Measurements from ENCODE around the gene SNRNP70.
"Not testable (repeated sequence)": the region's sequence is repeated elsewhere in the genome, so short reads cannot be mapped to it uniquely, and the experiment has no call there.

Gene SNRNP70

GRCh38 chr19:49085020-49085867 is at the start of gene SNRNP70:
Gene SNRNP70, plus strand, starts transcription at chr19:49085451. Its CDS starts 964 bp downstream, at chr19:49086415.
- peak; percentile 98 for DNase-seq

- peak in 1 of 2 donors; percentile 48 for DNase-seq
These were observed 48.4 kb upstream of the SNRNP70 start, which contains the start of gene CGB1 for GRCh38 chr19:49036815-49037214. Gene CGB1, minus strand, starts transcription at chr19:49036895. Its CDS starts 184 bp downstream, at chr19:49036711.

GRCh38 chr19:49038111-49038510 is 47.1 kb upstream of the SNRNP70 start:
- not testable (repeated sequence) for DNase-seq

GRCh38 chr19:49038557-49039276 is 46.5 kb upstream of the SNRNP70 start:
- not testable (repeated sequence) for DNase-seq

- DNase-seq = not testable (repeated sequence)
These were observed 45.5 kb upstream of the SNRNP70 start for GRCh38 chr19:49039736-49040135.

- no peak for DNase-seq
These were observed 43.1 kb upstream of the SNRNP70 start for GRCh38 chr19:49042177-49042576.

GRCh38 chr19:49042666-49043065 is 42.6 kb upstream of the SNRNP70 start:
- not testable (repeated sequence) for DNase-seq

GRCh38 chr19:49043548-49043947 is 41.7 kb upstream of the SNRNP70 start, which contains the start of gene CGB5:
Gene CGB5, plus strand, starts transcription at chr19:49043848. Its CDS starts 362 bp downstream, at chr19:49044210.
- not testable (repeated sequence) for DNase-seq

- not testable (repeated sequence) for DNase-seq
These were observed 36.2 kb upstream of the SNRNP70 start, which contains the start of gene CGB8 for GRCh38 chr19:49049011-49049410. Gene CGB8, minus strand, starts transcription at chr19:49049111. Its CDS starts 372 bp downstream, at chr19:49048739.

- DNase-seq = not testable (repeated sequence)
These were observed 35.4 kb upstream of the SNRNP70 start for GRCh38 chr19:49049834-49050233.

GRCh38 chr19:49050376-49051033 is 34.7 kb upstream of the SNRNP70 start:
- DNase-seq = not testable (repeated sequence)

- DNase-seq = peak; percentile 24 to 48
These were observed 28.9 kb upstream of the SNRNP70 start for GRCh38 chr19:49056101-49056901.

GRCh38 chr19:49056902-49057596 is 28.2 kb upstream of the SNRNP70 start:
- DNase-seq = peak in 1 of 2 donors; percentile 8

GRCh38 chr19:49057636-49058234 is 27.5 kb upstream of the SNRNP70 start, which contains the start of gene CGB7:
Gene CGB7, minus strand, starts transcription at chr19:49057749. Its CDS starts 2,374 bp downstream, at chr19:49055375.
- DNase-seq = peak; percentile 29 to 72

GRCh38 chr19:49058562-49058961 is 26.7 kb upstream of the SNRNP70 start:
- no peak for DNase-seq

- no peak for DNase-seq
These were observed 26.2 kb upstream of the SNRNP70 start for GRCh38 chr19:49059053-49059452.

GRCh38 chr19:49061000-49061399 is 24.3 kb upstream of the SNRNP70 start:
- no peak for DNase-seq

GRCh38 chr19:49061445-49061844 is 23.8 kb upstream of the SNRNP70 start:
- DNase-seq = no peak

GRCh38 chr19:49064029-49064629 is 21.1 kb upstream of the SNRNP70 start:
- no peak for DNase-seq

All from inflammatory macrophage treated with lipopolysaccharide for 1 hour (primary cell).